HEK293 (cell line): Measurements from ENCODE around the gene NFYB.

ENCODE experiments used
- CTCF ChIP-seq: fragments of 450-650 bp; formaldehyde crosslinking; IDR thresholded peaks from 2 replicates; pipeline ENCODE4 v1.5.1; 2016; ENCODE audit warnings: missing biosample characterization, missing genetic modification characterization
- KLF16 ChIP-seq: fragments of 450-650 bp; formaldehyde crosslinking; IDR thresholded peaks from 2 replicates; pipeline ENCODE4 v1.5.1; 2017; ENCODE audit warnings: missing biosample characterization, missing genetic modification characterization
- OVOL3 ChIP-seq: fragments of 450-650 bp; formaldehyde crosslinking; IDR thresholded peaks from 2 replicates; pipeline ENCODE4 v1.5.1; 2016; ENCODE audit warnings: missing biosample characterization, missing genetic modification characterization
- RBAK ChIP-seq: fragments of 450-650 bp; formaldehyde crosslinking; IDR thresholded peaks from 2 replicates; pipeline ENCODE4 v1.5.1; 2016; ENCODE audit warnings: missing biosample characterization, missing genetic modification characterization
- SETDB1 ChIP-seq: IDR thresholded peaks from one replicate; pipeline ENCODE4 v1.6.1; 2017; ENCODE audit warnings: mild to moderate bottlenecking, low read length, moderate library complexity, mixed read lengths; ENCODE audit not compliant: insufficient read length
- ZBTB21 ChIP-seq: fragments of 450-650 bp; formaldehyde crosslinking; IDR thresholded peaks from 2 replicates; pipeline ENCODE4 v1.5.1; 2017; ENCODE audit warnings: missing biosample characterization, missing genetic modification characterization
- ZBTB7A ChIP-seq: fragments of 450-650 bp; formaldehyde crosslinking; IDR thresholded peaks from 2 replicates; pipeline ENCODE4 v1.5.1; 2016; ENCODE audit warnings: low read depth, missing biosample characterization, missing genetic modification characterization
- ZFP3 ChIP-seq: fragments of 450-650 bp; formaldehyde crosslinking; IDR thresholded peaks from 2 replicates; pipeline ENCODE4 v1.5.1; 2016; ENCODE audit warnings: low read depth, missing biosample characterization, missing genetic modification characterization
- ZNF10 ChIP-seq: fragments of 450-650 bp; formaldehyde crosslinking; IDR thresholded peaks from 2 replicates; pipeline ENCODE4 v1.5.1; 2017; ENCODE audit warnings: missing biosample characterization, missing genetic modification characterization
- ZNF121 ChIP-seq: fragments of 450-650 bp; formaldehyde crosslinking; IDR thresholded peaks from 2 replicates; pipeline ENCODE4 v1.5.1; 2016; ENCODE audit warnings: missing biosample characterization, missing genetic modification characterization
- ZNF501 ChIP-seq: fragments of 450-650 bp; formaldehyde crosslinking; IDR thresholded peaks from 2 replicates; pipeline ENCODE4 v1.5.1; 2016; ENCODE audit warnings: missing biosample characterization, missing genetic modification characterization
- ZNF664 ChIP-seq: fragments of 450-650 bp; formaldehyde crosslinking; IDR thresholded peaks from 2 replicates; pipeline ENCODE4 v1.5.1; 2016; ENCODE audit warnings: missing biosample characterization, missing genetic modification characterization
- ZNF707 ChIP-seq: fragments of 450-650 bp; formaldehyde crosslinking; IDR thresholded peaks from 2 replicates; pipeline ENCODE4 v1.5.1; 2016; ENCODE audit warnings: missing biosample characterization, missing genetic modification characterization

- no peak for TF ChIP-seq ZNF501 (tag by site-specific recombination)
- TF ChIP-seq RBAK (tag by site-specific recombination), result no peak
- no peak for TF ChIP-seq OVOL3 (tag by site-specific recombination)
- TF ChIP-seq KLF16 (tag by site-specific recombination), result no peak
- no peak for TF ChIP-seq ZFP3
- TF ChIP-seq ZBTB7A (tag by site-specific recombination), result no peak
- TF ChIP-seq ZNF707, result no peak
- TF ChIP-seq ZNF664 (tag by site-specific recombination), result no peak
- TF ChIP-seq ZBTB21, result no peak
- TF ChIP-seq ZNF121 (tag by site-specific recombination), result no peak
- TF ChIP-seq SETDB1, result no peak
- no peak for TF ChIP-seq CTCF (tag by site-specific recombination)
- TF ChIP-seq ZNF10, result no peak
Measured at GRCh38 chr12:104133866-104134265, 4.1 kb downstream of the NFYB start.
